HG03175 (cell line): ENCODE results near the gene TENT5C.
A peak's percentile ranks its signal among the peaks of the same experiment; 100 is the strongest.

ENCODE experiments used
- ATAC-seq: cut with Tn5 transposase; IDR thresholded peaks from one replicate; pipeline ENCODE4 v1.9.1; 2021; ENCODE audit warnings: mild to moderate bottlenecking, moderate library complexity; ENCODE audit not compliant: unreplicated experiment

TENT5C gene

GRCh38 chr1:117633423-117633822 is 27.6 kb downstream of the TENT5C start:
- ATAC-seq: no peak

DNA sequence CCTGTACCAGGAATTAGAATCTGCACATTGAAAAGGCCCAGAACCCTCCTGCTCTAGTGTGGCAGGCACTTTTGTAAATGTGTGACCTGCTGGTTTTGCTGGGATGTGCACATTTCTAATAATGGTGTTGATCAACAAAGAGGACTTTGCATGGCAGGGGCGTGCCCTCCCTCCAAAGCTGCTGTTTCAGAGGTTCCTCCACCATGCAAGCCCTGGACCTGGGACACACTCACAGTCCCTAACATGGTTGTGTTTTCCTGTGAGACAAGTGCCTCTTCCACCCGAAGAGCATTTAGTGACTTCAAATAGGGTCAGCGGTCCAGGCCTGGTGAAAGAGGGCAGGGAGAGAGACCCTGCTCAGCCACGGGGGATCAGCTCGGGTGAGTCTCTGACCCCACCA is 28.1 kb downstream of the TENT5C start:
- ATAC-seq: no peak

DNA sequence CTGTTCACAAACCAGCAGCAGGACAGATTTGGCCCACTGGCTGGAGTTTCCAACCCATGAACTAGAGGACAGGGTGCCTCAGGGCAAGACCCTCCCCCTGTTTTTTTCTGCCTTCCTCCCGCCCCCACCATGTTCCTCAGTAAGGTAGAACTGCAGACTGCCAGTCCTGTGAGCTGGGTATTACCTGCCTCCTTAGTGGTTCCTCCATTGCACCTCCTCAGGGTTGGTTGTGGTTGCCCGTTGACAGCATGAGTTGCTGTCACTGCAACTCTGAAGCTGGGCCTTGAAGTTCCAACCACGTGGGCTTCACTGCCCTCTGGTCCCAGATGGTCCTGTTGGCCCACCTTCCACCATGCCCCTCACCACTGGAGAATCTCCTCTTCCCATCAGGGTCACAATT is 28.8 kb downstream of the TENT5C start:
- ATAC-seq: no peak

DNA sequence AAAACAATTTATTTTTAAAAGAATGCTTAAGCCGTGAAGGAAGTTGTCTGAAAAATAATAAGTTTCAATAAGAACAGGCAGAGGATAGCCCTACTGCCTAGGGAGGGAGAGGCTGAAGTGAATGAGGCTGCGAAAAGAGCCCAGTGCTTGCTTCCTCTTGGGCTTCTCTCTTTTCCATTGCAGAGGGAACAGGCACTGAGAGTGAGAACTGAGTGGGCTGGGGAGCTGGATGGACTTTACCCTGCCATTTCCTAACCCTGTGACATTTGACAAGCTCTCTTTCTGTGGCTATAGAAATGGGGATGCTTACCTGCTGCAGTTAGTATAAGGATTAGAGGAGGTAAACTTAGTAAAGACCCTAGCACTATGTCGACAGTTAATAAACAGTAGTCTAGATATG is 30.0 kb downstream of the TENT5C start:
- ATAC-seq: no peak

DNA sequence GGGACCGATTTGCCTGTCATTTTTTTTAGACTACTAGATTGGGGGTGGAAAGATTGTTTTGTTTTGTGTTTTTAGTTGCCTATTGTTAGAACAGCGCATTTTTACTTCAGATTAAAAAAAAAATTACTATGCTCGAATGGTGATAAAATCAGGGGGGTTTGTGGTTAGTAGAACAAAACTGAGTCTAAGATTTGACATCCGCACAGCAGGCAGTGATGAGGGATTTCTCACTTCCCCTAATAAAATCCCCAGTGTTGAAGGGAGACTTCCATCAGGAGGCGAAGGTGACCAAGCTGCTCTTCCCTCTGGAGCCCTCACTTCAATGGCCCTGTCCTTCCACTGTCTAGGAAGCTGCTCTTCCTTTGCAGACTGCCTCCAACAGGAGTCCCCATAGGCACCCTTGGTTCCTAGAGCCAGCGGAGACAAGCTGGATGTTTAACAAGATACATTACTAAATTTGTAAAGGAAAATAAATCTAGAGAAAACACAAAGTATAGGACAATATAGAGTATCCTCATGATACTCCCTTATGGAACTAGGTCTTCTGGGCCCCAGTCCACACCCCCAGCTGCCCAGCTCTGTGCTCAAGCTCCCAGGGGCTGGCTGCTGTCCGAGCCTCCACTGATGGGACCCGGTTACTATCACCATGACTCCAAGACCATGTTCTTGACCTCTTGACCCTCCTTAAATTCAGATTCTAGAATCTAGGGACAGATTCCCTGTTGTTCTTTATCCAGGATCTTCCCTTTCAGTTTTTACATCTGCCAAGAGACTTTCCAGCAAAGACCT is 31.0 kb downstream of the TENT5C start:
- no peak for ATAC-seq

GRCh38 chr1:117638141-117638540 is 32.3 kb downstream of the TENT5C start:
- ATAC-seq: no peak

DNA sequence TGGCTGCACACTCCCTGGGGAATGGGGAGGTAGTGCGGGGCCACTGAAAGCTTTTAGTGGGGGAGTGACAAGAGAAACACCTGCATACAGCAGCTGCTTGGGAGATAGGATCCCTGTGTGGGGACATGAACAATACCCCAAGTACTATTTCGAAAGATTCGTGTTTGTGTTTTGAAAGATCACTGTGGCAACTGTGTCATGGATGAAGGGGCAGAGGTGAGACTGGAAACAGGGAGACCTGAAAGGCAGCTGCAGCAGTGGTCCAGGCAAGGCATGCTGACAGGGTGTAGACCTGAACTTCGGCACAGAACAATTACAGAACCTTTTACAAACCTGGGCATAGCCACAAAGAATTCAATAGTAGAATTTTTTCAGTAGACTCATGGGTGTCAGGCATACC is 32.9 kb downstream of the TENT5C start:
- no peak for ATAC-seq

- no peak for ATAC-seq
These were observed 33.9 kb downstream of the TENT5C start for GRCh38 chr1:117639741-117640140.

GRCh38 chr1:117641536-117641935 is 35.7 kb downstream of the TENT5C start:
- no peak for ATAC-seq

DNA sequence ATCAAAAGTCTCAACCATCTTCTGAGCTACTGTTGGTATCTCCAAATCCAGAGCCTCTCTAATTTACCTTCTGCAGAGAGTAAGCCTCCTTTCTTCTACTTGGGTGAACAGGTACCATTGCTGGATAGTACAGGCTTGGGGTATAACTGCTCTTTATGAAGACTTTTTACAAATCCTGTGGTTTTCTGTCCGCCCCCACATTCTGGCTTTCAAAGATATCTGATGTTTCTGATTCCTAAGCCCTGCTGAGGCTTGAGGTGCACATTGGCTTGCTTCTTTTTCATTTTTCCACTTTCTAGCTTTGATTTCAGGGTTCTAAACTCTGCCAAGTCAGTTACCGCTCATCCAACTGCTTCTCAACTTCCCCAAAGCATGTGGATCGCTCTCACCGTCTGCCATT is 37.1 kb downstream of the TENT5C start:
- ATAC-seq: no peak

GRCh38 chr1:117643601-117644000 is 37.8 kb downstream of the TENT5C start:
- ATAC-seq: no peak

DNA sequence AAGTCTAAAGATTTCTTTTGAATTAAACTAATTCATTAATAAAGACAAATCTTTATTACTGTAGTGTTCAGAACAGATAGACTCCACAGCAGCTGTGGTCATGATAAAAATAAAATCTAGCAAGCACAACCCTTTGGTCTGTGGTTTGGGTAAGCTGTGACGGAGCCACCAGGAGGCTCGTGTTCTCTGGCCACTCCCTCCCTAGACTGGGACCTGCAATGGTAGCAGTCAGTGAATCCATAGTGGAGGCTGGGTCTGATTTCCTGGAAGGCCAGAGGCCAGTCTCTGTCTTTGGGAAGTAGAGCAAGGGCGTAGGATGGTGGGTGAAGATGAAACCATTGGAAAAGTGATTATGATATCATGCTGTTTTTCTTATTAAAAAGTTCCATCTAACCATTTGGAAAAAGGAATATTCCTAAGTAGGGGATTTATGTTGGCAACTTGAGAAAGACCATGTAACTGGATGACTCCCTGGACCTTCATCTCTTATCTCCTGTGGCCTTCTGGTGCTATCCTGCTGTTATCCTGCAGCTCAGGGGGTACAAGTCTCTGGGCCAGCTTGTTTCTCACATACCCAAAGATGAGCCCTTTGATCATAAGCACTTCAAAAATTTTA is 39.0 kb downstream of the TENT5C start:
- peak; percentile 80 for ATAC-seq

DNA sequence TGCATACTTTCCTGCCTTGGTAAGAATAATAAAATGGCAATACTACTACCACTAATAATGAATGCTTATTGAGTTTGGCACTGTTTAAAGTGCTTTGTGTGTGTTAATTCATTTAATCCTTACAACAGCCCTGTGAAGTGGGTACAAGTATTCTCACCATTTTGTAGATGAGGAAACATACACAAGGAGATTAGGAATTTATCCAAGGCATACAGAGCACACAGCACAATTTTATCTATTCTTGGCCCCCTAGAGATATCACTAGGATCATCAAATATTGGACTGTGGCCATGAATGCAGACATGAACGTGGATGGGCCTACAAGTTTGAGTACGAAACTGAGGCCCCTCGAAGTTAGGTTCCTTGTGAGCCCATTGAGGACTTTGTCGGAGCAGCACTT is 39.5 kb downstream of the TENT5C start:
- no peak for ATAC-seq

GRCh38 chr1:117646007-117646811 is 40.4 kb downstream of the TENT5C start:
- no peak for ATAC-seq

DNA sequence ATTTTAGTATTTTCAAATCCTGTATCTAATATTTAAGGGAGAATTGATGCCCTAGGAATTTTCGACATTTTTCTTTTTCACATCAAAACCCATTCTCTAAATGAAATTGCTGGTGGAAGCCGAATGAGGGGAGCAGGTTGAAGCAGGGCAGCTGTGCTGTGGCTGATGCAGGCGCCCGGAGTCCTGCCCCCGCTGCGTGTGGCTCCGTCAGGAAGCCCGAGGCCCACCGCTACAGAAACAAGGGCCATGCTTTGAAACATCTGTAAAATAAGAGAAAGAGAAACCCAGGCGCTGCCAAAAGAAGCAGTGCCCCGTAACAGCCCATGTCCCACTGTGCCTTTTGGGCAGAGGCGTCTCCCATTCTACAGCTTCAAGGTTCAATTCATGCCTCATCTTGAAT is 41.1 kb downstream of the TENT5C start:
- no peak for ATAC-seq

- no peak for ATAC-seq
These were observed 42.2 kb downstream of the TENT5C start for GRCh38 chr1:117648015-117648414.

DNA sequence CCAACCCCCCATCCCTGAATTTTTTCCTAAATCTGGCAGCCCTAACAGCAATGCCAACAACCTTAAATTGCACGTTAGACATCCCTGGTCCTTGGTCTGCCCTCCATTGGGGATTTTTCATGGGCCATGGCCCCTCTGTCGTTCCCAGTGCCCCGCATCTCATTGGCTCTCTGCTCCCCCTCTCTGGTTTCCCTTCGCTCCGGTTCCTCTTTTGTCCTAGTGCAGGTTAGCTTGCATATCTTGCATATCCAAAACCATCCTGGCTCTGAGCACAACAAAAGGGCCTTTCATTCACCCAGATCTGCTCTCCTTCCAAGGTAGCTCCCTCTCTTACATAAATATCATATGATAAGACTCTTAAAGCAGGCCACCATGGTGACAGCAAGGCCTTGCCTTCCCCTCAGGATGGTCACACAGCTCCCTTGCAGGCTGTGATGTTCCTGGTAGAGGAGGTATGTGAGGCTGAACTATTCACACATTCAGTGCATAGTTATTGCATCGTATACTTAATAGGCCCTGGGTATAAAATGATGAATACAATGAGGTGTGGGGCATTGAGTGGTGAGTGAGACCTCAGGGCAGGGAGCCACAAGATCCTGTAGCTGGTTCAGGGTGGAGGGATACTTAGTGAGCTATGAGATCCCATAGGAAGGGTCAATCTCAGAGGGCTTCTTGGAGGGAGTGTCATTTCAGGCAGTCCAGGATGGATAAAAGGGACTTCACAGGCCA is 45.2 kb downstream of the TENT5C start:
- no peak for ATAC-seq

DNA sequence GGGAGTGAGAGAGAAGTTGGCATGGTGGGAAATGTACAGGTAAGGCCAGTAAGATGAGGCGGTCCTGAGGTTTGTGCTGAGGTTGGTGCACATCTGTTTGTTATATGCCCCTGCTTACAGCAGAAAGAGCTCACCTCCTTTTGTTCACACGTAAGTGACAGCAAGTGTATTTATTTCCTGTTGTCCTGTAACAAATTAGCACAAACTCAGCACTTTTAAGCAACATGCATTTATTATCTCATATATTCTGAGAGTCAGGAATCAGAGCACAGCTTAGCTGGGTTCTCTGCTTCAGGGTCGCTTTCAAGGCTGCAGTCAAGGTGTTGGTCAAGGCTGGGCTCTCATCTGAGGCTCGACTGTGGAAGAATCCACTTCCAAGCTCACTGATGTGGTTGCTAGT is 45.8 kb downstream of the TENT5C start:
- no peak for ATAC-seq

- ATAC-seq: no peak
These were observed 46.6 kb downstream of the TENT5C start for GRCh38 chr1:117652421-117652820.

DNA sequence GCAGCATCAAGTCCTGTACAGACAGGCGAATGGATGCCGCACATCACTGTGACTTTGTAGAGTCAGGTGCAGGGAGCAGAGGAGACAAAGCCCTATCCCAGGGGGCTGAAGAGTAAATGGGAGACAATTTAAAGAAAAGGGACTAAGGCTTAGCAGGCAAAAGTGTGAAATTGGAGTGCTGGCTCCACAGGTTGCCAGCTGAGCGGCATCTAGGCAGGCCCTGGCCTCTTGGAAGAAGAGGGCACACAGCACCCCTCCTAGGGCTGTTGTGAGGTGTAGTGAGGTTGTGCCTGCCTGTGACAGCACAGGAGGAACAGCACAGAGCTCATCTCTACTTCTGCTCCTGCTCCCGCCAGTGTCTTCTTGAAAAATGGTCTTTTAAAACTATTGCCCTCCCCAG is 47.3 kb downstream of the TENT5C start:
- ATAC-seq: no peak
